DND-41 (cell line): ENCODE data around the gene LARP1B.
"Not testable (repeated sequence)": the region's sequence is repeated elsewhere in the genome, so short reads cannot be mapped to it uniquely, and the experiment has no call there.

Experiments used
- ATAC-seq: fragments of 200-7000 bp; cut with Tn5 transposase; 3 replicates; pipeline ENCODE4 v1.9.1; 2021; ENCODE audit warnings: low read depth; ENCODE audit not compliant: insufficient read depth
- DNase-seq: peaks from one replicate; pipeline ENCODE4 v3.0.0-alpha.2; 2020
- H2AFZ ChIP-seq: 2 replicates; pipeline ENCODE4 v1.6.0; 2012; ENCODE audit warnings: low read depth, low read length
- H3K27ac ChIP-seq: 2 replicates; pipeline ENCODE4 v1.5.1; 2012; ENCODE audit warnings: low read length, inconsistent platforms
- H3K27me3 ChIP-seq: fragments of 200-600 bp; sonication (generic); 2 replicates; pipeline ENCODE4 v1.6.0; 2012; ENCODE audit warnings: low read length, mild to moderate bottlenecking, inconsistent platforms; ENCODE audit not compliant: insufficient read depth, poor library complexity
- H3K36me3 ChIP-seq: 2 replicates; pipeline ENCODE4 v1.5.1; 2012; ENCODE audit warnings: low read length, inconsistent platforms; ENCODE audit not compliant: insufficient read depth
- H3K4me1 ChIP-seq: 2 replicates; pipeline ENCODE4 v1.5.1; 2012; ENCODE audit warnings: mild to moderate bottlenecking, low read length; ENCODE audit not compliant: insufficient read depth
- H3K4me2 ChIP-seq: 2 replicates; pipeline ENCODE4 v1.6.0; 2012; ENCODE audit warnings: mild to moderate bottlenecking, moderate library complexity, low read length, inconsistent platforms; ENCODE audit not compliant: insufficient read depth
- H3K4me3 ChIP-seq, 2 experiments: fragments of 200-600 bp in 1 of 2; shearing (Covaris generic) in 1 of 2; 2 replicates each; pipeline ENCODE4 v1.5.1; 2012 to 2016; ENCODE audit warnings: inconsistent platforms in 2 of 2, low read length in 2 of 2, mild to moderate bottlenecking in 2 of 2, low read depth in 1 of 2, moderate library complexity in 1 of 2
- H3K79me2 ChIP-seq: 2 replicates; pipeline ENCODE4 v1.6.0; 2012; ENCODE audit warnings: low read length, inconsistent platforms; ENCODE audit not compliant: insufficient read depth
- H3K9ac ChIP-seq: 2 replicates; pipeline ENCODE4 v1.6.0; 2012; ENCODE audit warnings: low read depth, mild to moderate bottlenecking, inconsistent platforms, low read length, moderate library complexity
- H3K9me3 ChIP-seq: 2 replicates; pipeline ENCODE4 v1.5.1; 2012; ENCODE audit warnings: low read length, moderate library complexity, mild to moderate bottlenecking, inconsistent platforms; ENCODE audit not compliant: insufficient read depth, severe bottlenecking
- H4K20me1 ChIP-seq: 2 replicates; pipeline ENCODE4 v1.6.0; 2012; ENCODE audit warnings: low read length; ENCODE audit not compliant: insufficient read depth
- CTCF ChIP-seq: IDR thresholded peaks from 2 replicates; pipeline ENCODE4 v1.5.1; 2012; ENCODE audit warnings: borderline replicate concordance, low read length, moderate library complexity, mild to moderate bottlenecking; ENCODE audit not compliant: poor library complexity, severe bottlenecking; ENCODE audit errors: extremely low read depth
- EZH2 ChIP-seq: IDR thresholded peaks from 3 replicates; pipeline ENCODE4 v1.6.1; 2012; ENCODE audit warnings: borderline replicate concordance, low read depth, mild to moderate bottlenecking, moderate library complexity, low read length, inconsistent platforms; ENCODE audit not compliant: severe bottlenecking

Gene LARP1B

GRCh38 chr4:128060121-128060698 lies 902 bp upstream of the LARP1B start:
- Histone ChIP-seq H4K20me1 (peaks cover 10% of the 10 kb centered on the region; the same call in 1 of the 2 replicates), H2AFZ (peak overlapping the region; percentile 97), H3K4me2 (peak overlapping the region; percentile 69), H3K79me2 (peaks cover 43% of the 10 kb centered on the region), H3K9me3 (no peaks in the 10 kb centered on the region), H3K4me1 (peaks cover 20% of the 10 kb centered on the region), H3K4me3 (peak overlapping the region; percentile 70 to 76), H3K36me3 (no peaks in the 10 kb centered on the region; the same call in 1 of the 2 replicates), H3K27me3 (no peaks in the 10 kb centered on the region), H3K9ac (peak overlapping the region; percentile 99), H3K27ac (peak overlapping the region; percentile 96)
- TF ChIP-seq EZH2 (no peak), CTCF (no peak)
- DNase-seq (no peak), ATAC-seq (no peak)

GRCh38 chr4:128061566-128062536 lies 739 bp downstream of the LARP1B start:
- Histone ChIP-seq H3K27me3 (no peaks in the 10 kb centered on the region), H3K36me3 (no peaks in the 10 kb centered on the region; the same call in 1 of the 2 replicates), H3K79me2 (peaks cover 55% of the 10 kb centered on the region), H3K4me2 (peak overlapping the region; percentile 69), H3K9ac (peak overlapping the region; percentile 99), H3K9me3 (no peaks in the 10 kb centered on the region), H3K27ac (peak overlapping the region; percentile 96), H2AFZ (peak overlapping the region; percentile 97), H3K4me3 (peak overlapping the region; percentile 70 to 76; a peak in 3 of 4 replicates), H3K4me1 (peaks cover 20% of the 10 kb centered on the region), H4K20me1 (peaks cover 10% of the 10 kb centered on the region; the same call in 1 of the 2 replicates)
- no peak for TF ChIP-seq EZH2
- peak; percentile 32 for TF ChIP-seq CTCF
- ATAC-seq (peak; percentile 44), DNase-seq (peak; percentile 57)

- Histone ChIP-seq H4K20me1 (peaks cover 14% of the 10 kb centered on the region; the same call in 1 of the 2 replicates), H3K79me2 (peaks cover 86% of the 10 kb centered on the region), H3K4me1 (peaks cover 12% of the 10 kb centered on the region)
- not testable (repeated sequence) for H2AFZ ChIP-seq, H3K36me3 ChIP-seq, H3K9me3 ChIP-seq, H3K9ac ChIP-seq, H3K4me2 ChIP-seq, DNase-seq, H3K27ac ChIP-seq, ATAC-seq, H3K4me3 ChIP-seq, H3K27me3 ChIP-seq
Observed at GRCh38 chr4:128066453-128066820, 5.3 kb downstream of the LARP1B start.

GRCh38 chr4:128068918-128069317 lies 7.8 kb downstream of the LARP1B start:
- DNase-seq (no peak), ATAC-seq (peak; percentile 71)

More at GRCh38 chr4:128068918-128069317, 7.8 kb downstream of the LARP1B start:
- Histone ChIP-seq H3K9ac (no peak overlapping the region), H2AFZ (no peak overlapping the region), H3K36me3 (no peaks in the 10 kb centered on the region), H3K79me2 (peaks cover 81% of the 10 kb centered on the region), H4K20me1 (peaks cover 13% of the 10 kb centered on the region; the same call in 1 of the 2 replicates), H3K27ac (no peak overlapping the region), H3K9me3 (no peaks in the 10 kb centered on the region), H3K4me2 (no peak overlapping the region), H3K4me3 (no peak overlapping the region), H3K4me1 (0 out of 2 replicates have a peak, but pooled peaks cover 2% of the 10 kb centered on the region), H3K27me3 (no peaks in the 10 kb centered on the region)
- TF ChIP-seq CTCF (peak; percentile 50), EZH2 (no peak)
